ENCODE measurements around the gene CRIP2.

Gene CRIP2

GRCh38 chr14:105492971-105493871 lies 18.6 kb downstream of the CRIP2 start:
- no peak for DNase-seq (ENCODE audit: low spot score)
- no peak for TF ChIP-seq CTCF (IDR thresholded peaks at IDR 0.05; ENCODE audit: extremely low read depth, missing control alignments)

- TF ChIP-seq CTCF (IDR thresholded peaks at IDR 0.05; ENCODE audit: extremely low read depth, missing control alignments): no peak
- DNase-seq (ENCODE audit: low spot score): no peak
These were observed 19.4 kb downstream of the CRIP2 start for GRCh38 chr14:105493921-105494605.

GRCh38 chr14:105494606-105494929 lies 19.9 kb downstream of the CRIP2 start:
- DNase-seq (ENCODE audit: low spot score): no peak
- TF ChIP-seq CTCF (IDR thresholded peaks at IDR 0.05; ENCODE audit: extremely low read depth, missing control alignments): no peak

GRCh38 chr14:105495101-105495989 lies 20.7 kb downstream of the CRIP2 start:
- DNase-seq (ENCODE audit: low spot score): no peak
- TF ChIP-seq CTCF (IDR thresholded peaks at IDR 0.05; ENCODE audit: extremely low read depth, missing control alignments): no peak

GRCh38 chr14:105495990-105496830 lies 21.6 kb downstream of the CRIP2 start:
- no peak for DNase-seq (ENCODE audit: low spot score)
- no peak for TF ChIP-seq CTCF (IDR thresholded peaks at IDR 0.05; ENCODE audit: extremely low read depth, missing control alignments)

- no peak for TF ChIP-seq CTCF (IDR thresholded peaks at IDR 0.05; ENCODE audit: extremely low read depth, missing control alignments)
- no peak for DNase-seq (ENCODE audit: low spot score)
These were observed 22.4 kb downstream of the CRIP2 start for GRCh38 chr14:105496831-105497591.

Measured in GM20000 (cell line).